Lung (tissue), 12 donors: ENCODE data around the gene CPEB4. TPM values are rescaled to one million over a fixed set of nuclear protein-coding genes. Genes with fewer than 3 reads are reported as not detected.

Experiments used
- ATAC-seq: fragments of 200-7000 bp; cut with Tn5 transposase; one replicate; pipeline ENCODE4 v1.9.1; 2020; ENCODE audit warnings: moderate number of reproducible peaks; ENCODE audit not compliant: insufficient read depth, low FRiP score
- DNase-seq, 3 donors: peaks; one replicate each; pipeline ENCODE4 v3.0.0-alpha.2; 2013 to 2017
- H3K27ac ChIP-seq, 2 donors: one replicate each; pipeline ENCODE4 v1.5.1; 2013; ENCODE audit warnings: mild to moderate bottlenecking in 2 of 2, moderate library complexity in 2 of 2, control low read depth in 1 of 2, inconsistent platforms in 1 of 2, low read depth in 1 of 2, low read length in 1 of 2
- H3K27me3 ChIP-seq, 3 donors: one replicate each; pipeline ENCODE4 v1.5.1; 2013; ENCODE audit warnings: low read length in 2 of 3; ENCODE audit not compliant: control insufficient read depth in 3 of 3, insufficient read depth in 3 of 3
- H3K36me3 ChIP-seq, 4 donors: one replicate each; pipeline ENCODE4 v1.5.1; 2013; ENCODE audit warnings: low read length in 4 of 4, mild to moderate bottlenecking in 1 of 4, moderate library complexity in 1 of 4; ENCODE audit not compliant: control insufficient read depth in 4 of 4, insufficient read depth in 4 of 4
- H3K4me1 ChIP-seq, 5 donors: one replicate each; pipeline ENCODE4 v1.5.1; 2013; ENCODE audit warnings: low read length in 5 of 5, mild to moderate bottlenecking in 2 of 5, moderate library complexity in 1 of 5; ENCODE audit not compliant: control insufficient read depth in 5 of 5, insufficient read depth in 5 of 5
- H3K4me3 ChIP-seq: one replicate; pipeline ENCODE4 v1.5.1; 2013; ENCODE audit warnings: mild to moderate bottlenecking, control low read depth, moderate library complexity
- H3K9ac ChIP-seq, 2 donors: one replicate each; pipeline ENCODE4 v1.5.1; 2013; ENCODE audit warnings: low read length in 2 of 2, control low read depth in 1 of 2; ENCODE audit not compliant: insufficient read depth in 1 of 2
- H3K9me3 ChIP-seq, 4 donors: one replicate each; pipeline ENCODE4 v1.5.1; 2013; ENCODE audit warnings: low read length in 3 of 4, mild to moderate bottlenecking in 1 of 4, moderate library complexity in 1 of 4; ENCODE audit not compliant: control insufficient read depth in 4 of 4, insufficient read depth in 3 of 4
- WGBS, 2 donors: extraction: QIAGEN DNeasy Blood & Tissue Kit; methylation state at CpG; one replicate each; pipeline ENCODE4 v1.1.7; 2013; 5-methylcytosine and 5-hydroxymethylcytosine counted together
- polyA plus RNA-seq, 2 donors: library from polyadenylated mRNA; stranded (reverse); fragments of 200-250 nt; gene quantifications; one replicate each; pipeline ENCODE4 v1.2.1, GENCODE V29; 2013
- total RNA-seq, 2 donors: library from RNA; depleted of rRNA in 1 of 2; stranded (reverse); fragments of >200 nt in 1 of 2; gene quantifications; one replicate each; pipeline ENCODE4 v1.2.1, GENCODE V29; 2014 to 2021
- TF ChIP-seq, protein P1 (sequence below): IDR thresholded peaks from 2 replicates; pipeline ENCODE4 v1.5.1; 2012; ENCODE audit warnings: mild to moderate bottlenecking; ENCODE audit errors: control extremely low read depth, extremely low read depth
- donor health status: control.
- donor health status: control.
- donor health status: Bipolar disorder and iron deficiency.
- donor health status: healthy.
- donor health status: DM: yes; HTN: yes; CAD: no.

CPEB4 gene
- total and polyA plus RNA-seq, 4 donors: 9.1 to 62.2 (median 39.1) TPM

DNA sequence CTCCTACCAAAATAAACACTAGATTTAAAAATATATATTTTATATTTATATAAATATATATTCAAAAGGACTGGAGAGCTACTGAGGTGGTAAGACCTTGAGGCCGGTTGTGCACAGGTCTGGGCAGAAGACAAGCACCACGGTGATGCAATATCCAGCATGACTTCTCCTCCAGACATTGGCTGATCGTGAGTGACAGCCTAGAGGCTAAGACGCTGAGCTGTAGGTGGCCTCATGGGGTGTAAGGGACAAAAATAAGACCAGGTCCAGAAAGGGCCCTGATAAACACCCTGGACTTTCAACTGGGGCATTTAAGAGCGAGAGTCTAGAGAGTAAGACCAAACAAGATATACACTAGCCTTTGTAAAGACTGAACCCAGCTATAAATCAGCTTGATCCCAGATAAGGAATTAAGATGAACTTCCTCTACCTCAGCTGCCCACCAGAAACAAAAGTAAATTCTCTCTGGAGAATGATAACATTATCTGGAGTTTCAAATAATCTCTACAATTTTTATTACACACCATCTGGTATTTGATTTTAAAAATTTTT, 86.6 kb downstream of the CPEB4 start:
- no peaks in the 10 kb centered on the region for H3K9me3 ChIP-seq
- peaks cover 0 to 7% (median 0%) of the 10 kb centered on the region in 5 donors for H3K4me1 ChIP-seq
- ATAC-seq (no peak), DNase-seq (no peak)
- no peak overlapping the region for H3K27ac ChIP-seq
- no peak overlapping the region for H3K4me3 ChIP-seq
- TF ChIP-seq, protein P1, sequence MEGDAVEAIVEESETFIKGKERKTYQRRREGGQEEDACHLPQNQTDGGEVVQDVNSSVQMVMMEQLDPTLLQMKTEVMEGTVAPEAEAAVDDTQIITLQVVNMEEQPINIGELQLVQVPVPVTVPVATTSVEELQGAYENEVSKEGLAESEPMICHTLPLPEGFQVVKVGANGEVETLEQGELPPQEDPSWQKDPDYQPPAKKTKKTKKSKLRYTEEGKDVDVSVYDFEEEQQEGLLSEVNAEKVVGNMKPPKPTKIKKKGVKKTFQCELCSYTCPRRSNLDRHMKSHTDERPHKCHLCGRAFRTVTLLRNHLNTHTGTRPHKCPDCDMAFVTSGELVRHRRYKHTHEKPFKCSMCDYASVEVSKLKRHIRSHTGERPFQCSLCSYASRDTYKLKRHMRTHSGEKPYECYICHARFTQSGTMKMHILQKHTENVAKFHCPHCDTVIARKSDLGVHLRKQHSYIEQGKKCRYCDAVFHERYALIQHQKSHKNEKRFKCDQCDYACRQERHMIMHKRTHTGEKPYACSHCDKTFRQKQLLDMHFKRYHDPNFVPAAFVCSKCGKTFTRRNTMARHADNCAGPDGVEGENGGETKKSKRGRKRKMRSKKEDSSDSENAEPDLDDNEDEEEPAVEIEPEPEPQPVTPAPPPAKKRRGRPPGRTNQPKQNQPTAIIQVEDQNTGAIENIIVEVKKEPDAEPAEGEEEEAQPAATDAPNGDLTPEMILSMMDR: no peak
- H3K9ac ChIP-seq: no peak overlapping the region
- H3K36me3 ChIP-seq: no peaks in the 10 kb centered on the region
- H3K27me3 ChIP-seq: no peaks in the 10 kb centered on the region
- WGBS, 2 donors: 60 to 63% methylated on average over 5 of the region's 5 CpGs

DNA sequence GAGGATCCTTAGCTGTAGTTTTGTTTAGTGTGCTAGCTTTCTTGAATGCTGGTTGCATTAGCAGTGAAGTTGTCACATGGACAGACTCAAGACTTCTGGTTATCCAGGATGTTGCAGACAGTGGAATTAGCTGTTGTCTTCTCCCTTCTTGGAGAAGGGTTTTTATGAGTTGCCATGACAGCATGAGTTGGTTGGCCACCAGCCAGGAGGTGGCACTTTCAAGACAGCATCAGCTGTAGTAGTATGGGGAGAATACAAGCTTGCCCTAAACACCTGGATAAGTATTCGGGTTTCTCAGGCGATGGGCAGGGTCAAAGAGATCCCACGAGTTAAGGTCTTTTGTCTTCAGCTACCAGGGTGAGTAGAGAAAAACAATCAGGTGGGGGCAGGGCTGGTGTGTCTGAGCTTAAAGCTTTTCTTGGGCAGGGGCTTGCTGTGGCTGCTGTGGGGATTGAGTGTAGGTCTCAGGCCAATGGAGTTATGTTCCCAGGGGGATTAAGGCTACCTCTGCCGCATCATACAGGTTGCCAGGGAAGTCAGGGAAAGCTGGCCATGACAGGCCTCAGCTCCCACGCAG, 93.1 kb downstream of the CPEB4 start:
- H3K9me3 ChIP-seq: peaks cover 0 to 3% (median 0%) of the 10 kb centered on the region in 4 donors
- 70 to 82% methylated on average over 5 of the region's 5 CpGs for WGBS, 2 donors
- no peaks in the 10 kb centered on the region for H3K27me3 ChIP-seq
- ATAC-seq: no peak
- no peaks in the 10 kb centered on the region for H3K4me1 ChIP-seq
- TF ChIP-seq, protein P1: no peak
- H3K27ac ChIP-seq: no peak overlapping the region
- no peak overlapping the region for H3K4me3 ChIP-seq
- peak in 1 of 3 donors; percentile 19 for DNase-seq
- no peaks in the 10 kb centered on the region for H3K36me3 ChIP-seq
- no peak overlapping the region for H3K9ac ChIP-seq

- H3K4me1 ChIP-seq: no peaks in the 10 kb centered on the region
- ATAC-seq: no peak
- no peaks in the 10 kb centered on the region for H3K36me3 ChIP-seq
- H3K4me3 ChIP-seq: no peak overlapping the region
- no peak for DNase-seq
- H3K27me3 ChIP-seq: no peaks in the 10 kb centered on the region
- WGBS, 2 donors: 48 to 60% methylated on average over 4 of the region's 4 CpGs
- TF ChIP-seq, protein P1: no peak
- H3K9me3 ChIP-seq: peaks cover 0 to 4% (median 2%) of the 10 kb centered on the region in 4 donors
- H3K9ac ChIP-seq: no peak overlapping the region
- H3K27ac ChIP-seq: no peak overlapping the region
These were observed 96.1 kb downstream of the CPEB4 start for GRCh38 chr5:173984218-173984617.
